Neural cell (in vitro differentiated cells): Measurements from ENCODE around the gene PLXNC1. TPM values are rescaled to one million over a fixed set of nuclear protein-coding genes. Genes with fewer than 3 reads are reported as not detected.

Source experiments
- H2AFZ ChIP-seq: fragments of 200-600, 300-800 bp; sonication (generic), shearing (Covaris generic); 2 replicates; pipeline ENCODE4 v1.6.0; 2014; ENCODE audit warnings: low read depth, mild to moderate bottlenecking, antibody characterized with exemption, low read length, moderate library complexity
- H3F3A ChIP-seq: fragments of 200-600 bp; shearing (Covaris generic); 2 replicates; pipeline ENCODE4 v1.6.1; 2016; ENCODE audit warnings: mild to moderate bottlenecking, moderate library complexity, mixed read lengths, antibody characterized with exemption, low read length; ENCODE audit not compliant: insufficient read depth, poor library complexity, severe bottlenecking
- H3K27ac ChIP-seq: fragments of 200-600, 300-800 bp; sonication (generic), shearing (Covaris generic); 2 replicates; pipeline ENCODE4 v1.5.1; 2014; ENCODE audit warnings: mild to moderate bottlenecking, low read length, moderate library complexity
- H3K27me3 ChIP-seq: fragments of 300-800, 200-600 bp; sonication (generic), shearing (Covaris generic); 2 replicates; pipeline ENCODE4 v1.6.0; 2014; ENCODE audit warnings: mild to moderate bottlenecking, low read depth, low read length, moderate library complexity; ENCODE audit not compliant: insufficient read depth
- H3K36me3 ChIP-seq: fragments of 300-800, 200-600 bp; sonication (generic), shearing (Covaris generic); 2 replicates; pipeline ENCODE4 v1.5.1; 2014; ENCODE audit warnings: mild to moderate bottlenecking, antibody characterized with exemption, low read length, moderate library complexity; ENCODE audit not compliant: insufficient read depth
- H3K4me2 ChIP-seq: fragments of 300-800, 200-600 bp; sonication (generic), shearing (Covaris generic); 2 replicates; pipeline ENCODE4 v1.6.0; 2014; ENCODE audit warnings: mild to moderate bottlenecking, low read length
- H3K4me3 ChIP-seq: fragments of 300-800, 200-600 bp; sonication (generic), shearing (Covaris generic); 2 replicates; pipeline ENCODE4 v1.5.1; 2014; ENCODE audit warnings: mild to moderate bottlenecking, low read length, moderate library complexity
- H3K79me2 ChIP-seq: fragments of 200-600 bp; shearing (Covaris generic); replicated peaks from 2 replicates; pipeline ENCODE4 v1.6.0; 2014; ENCODE audit warnings: mild to moderate bottlenecking, low read length, moderate library complexity; ENCODE audit not compliant: insufficient read depth
- H3K9ac ChIP-seq: fragments of 300-800, 200-600 bp; sonication (generic), shearing (Covaris generic); 2 replicates; pipeline ENCODE4 v1.6.1; 2016; ENCODE audit warnings: mild to moderate bottlenecking, low read length, mixed read lengths
- H3K9me2 ChIP-seq: fragments of 200-600 bp; shearing (Covaris generic); 2 replicates; pipeline ENCODE4 v1.6.1; 2016; ENCODE audit warnings: mild to moderate bottlenecking, low read length, mixed read lengths; ENCODE audit not compliant: insufficient read depth
- H3K9me3 ChIP-seq: fragments of 200-600, 300-800 bp; sonication (generic), shearing (Covaris generic); 2 replicates; pipeline ENCODE4 v1.6.1; 2016; ENCODE audit warnings: mild to moderate bottlenecking, mixed run types, low read length, moderate library complexity, mixed read lengths
- H4K20me1 ChIP-seq: fragments of 200-600 bp; shearing (Covaris generic); 2 replicates; pipeline ENCODE4 v1.6.1; 2016; ENCODE audit warnings: mild to moderate bottlenecking, mixed run types; ENCODE audit not compliant: insufficient read depth
- EP300 ChIP-seq: fragments of 450-650 bp; conservative IDR thresholded peaks from 2 replicates; pipeline ENCODE4 v1.6.1; 2014; ENCODE audit warnings: antibody characterized with exemption, mild to moderate bottlenecking, moderate library complexity; ENCODE audit not compliant: poor library complexity, severe bottlenecking
- EZH2 ChIP-seq: fragments of 200-600, 300-800 bp; shearing (Covaris generic), sonication (generic); IDR thresholded peaks from 2 replicates; pipeline ENCODE4 v1.6.1; 2014; ENCODE audit warnings: antibody characterized with exemption, low read length, borderline replicate concordance, mild to moderate bottlenecking; ENCODE audit not compliant: insufficient read depth, poor library complexity, severe bottlenecking
- MXI1 ChIP-seq: fragments of 450-650 bp; conservative IDR thresholded peaks from 2 replicates; pipeline ENCODE4 v1.6.1; 2014; ENCODE audit warnings: antibody characterized with exemption, mild to moderate bottlenecking; ENCODE audit not compliant: poor library complexity, severe bottlenecking
- POLR2AphosphoS5 ChIP-seq: IDR thresholded peaks from 2 replicates; pipeline ENCODE4 v1.6.1; 2012
- RAD21 ChIP-seq: fragments of 450-650 bp; conservative IDR thresholded peaks from 2 replicates; pipeline ENCODE4 v1.6.1; 2014; ENCODE audit warnings: antibody characterized with exemption, mild to moderate bottlenecking, moderate library complexity
- SMC3 ChIP-seq: fragments of 450-650 bp; conservative IDR thresholded peaks from 2 replicates; pipeline ENCODE4 v1.6.1; 2014; ENCODE audit warnings: antibody characterized with exemption, mild to moderate bottlenecking, moderate library complexity; ENCODE audit not compliant: poor library complexity
- TAF1 ChIP-seq: IDR thresholded peaks from 2 replicates; pipeline ENCODE4 v1.6.1; 2012; ENCODE audit warnings: low read depth
- polyA plus RNA-seq: library from polyadenylated mRNA; depleted of rRNA; stranded (reverse); fragments of >200 nt; gene quantifications from 2 replicates; pipeline ENCODE4 v1.2.3, GENCODE V29; 2014
- TF ChIP-seq, protein P1 (sequence below): IDR thresholded peaks from 2 replicates; pipeline ENCODE4 v1.6.1; 2012; ENCODE audit warnings: borderline replicate concordance
- TF ChIP-seq, protein P2 (sequence below): fragments of 450-650 bp; IDR thresholded peaks from 2 replicates; pipeline ENCODE4 v1.5.1; 2014; ENCODE audit warnings: antibody characterized with exemption, mild to moderate bottlenecking, moderate library complexity; ENCODE audit not compliant: poor library complexity, severe bottlenecking

Gene PLXNC1
- polyA plus RNA-seq, 1 donor from 2014 or later, result 76.3 TPM

DNA sequence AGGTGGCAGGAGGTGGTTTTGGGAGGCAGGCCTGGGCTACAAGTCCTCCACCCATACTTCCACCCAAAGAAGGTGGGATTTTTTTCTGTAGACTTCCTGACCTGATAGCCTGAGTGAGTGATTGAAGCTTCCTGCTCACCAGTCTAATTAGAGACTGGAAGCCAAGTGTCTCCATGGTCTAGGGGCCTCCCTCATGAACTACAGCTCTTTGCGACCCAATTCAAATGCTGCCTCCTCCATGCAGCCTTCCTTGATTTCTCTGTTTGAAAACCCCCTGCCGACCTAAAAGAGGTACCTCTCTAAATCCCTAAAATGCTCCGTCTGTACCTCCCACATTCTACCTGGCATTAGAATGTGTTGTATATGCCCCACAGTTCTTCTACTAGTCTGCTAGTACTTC lies 124.9 kb downstream of the PLXNC1 start:
- Histone ChIP-seq H3K79me2 (no peaks in the 10 kb centered on the region), H3K27ac (no peak overlapping the region), H3F3A (no peaks in the 10 kb centered on the region), H4K20me1 (no peaks in the 10 kb centered on the region), H3K4me2 (no peak overlapping the region), H3K36me3 (peaks cover 4% of the 10 kb centered on the region), H3K27me3 (no peaks in the 10 kb centered on the region), H3K9ac (no peak overlapping the region), H3K4me3 (no peak overlapping the region), H3K9me2 (no peaks in the 10 kb centered on the region), H2AFZ (no peak overlapping the region), H3K9me3 (no peaks in the 10 kb centered on the region)
- TF ChIP-seq EP300 (no peak), SMC3 (no peak)

- TF ChIP-seq EP300 (no peak), POLR2AphosphoS5 (no peak), EZH2 (no peak), RAD21 (no peak), SMC3 (no peak), MXI1 (no peak), TAF1 (no peak)
- TF ChIP-seq, protein P1, sequence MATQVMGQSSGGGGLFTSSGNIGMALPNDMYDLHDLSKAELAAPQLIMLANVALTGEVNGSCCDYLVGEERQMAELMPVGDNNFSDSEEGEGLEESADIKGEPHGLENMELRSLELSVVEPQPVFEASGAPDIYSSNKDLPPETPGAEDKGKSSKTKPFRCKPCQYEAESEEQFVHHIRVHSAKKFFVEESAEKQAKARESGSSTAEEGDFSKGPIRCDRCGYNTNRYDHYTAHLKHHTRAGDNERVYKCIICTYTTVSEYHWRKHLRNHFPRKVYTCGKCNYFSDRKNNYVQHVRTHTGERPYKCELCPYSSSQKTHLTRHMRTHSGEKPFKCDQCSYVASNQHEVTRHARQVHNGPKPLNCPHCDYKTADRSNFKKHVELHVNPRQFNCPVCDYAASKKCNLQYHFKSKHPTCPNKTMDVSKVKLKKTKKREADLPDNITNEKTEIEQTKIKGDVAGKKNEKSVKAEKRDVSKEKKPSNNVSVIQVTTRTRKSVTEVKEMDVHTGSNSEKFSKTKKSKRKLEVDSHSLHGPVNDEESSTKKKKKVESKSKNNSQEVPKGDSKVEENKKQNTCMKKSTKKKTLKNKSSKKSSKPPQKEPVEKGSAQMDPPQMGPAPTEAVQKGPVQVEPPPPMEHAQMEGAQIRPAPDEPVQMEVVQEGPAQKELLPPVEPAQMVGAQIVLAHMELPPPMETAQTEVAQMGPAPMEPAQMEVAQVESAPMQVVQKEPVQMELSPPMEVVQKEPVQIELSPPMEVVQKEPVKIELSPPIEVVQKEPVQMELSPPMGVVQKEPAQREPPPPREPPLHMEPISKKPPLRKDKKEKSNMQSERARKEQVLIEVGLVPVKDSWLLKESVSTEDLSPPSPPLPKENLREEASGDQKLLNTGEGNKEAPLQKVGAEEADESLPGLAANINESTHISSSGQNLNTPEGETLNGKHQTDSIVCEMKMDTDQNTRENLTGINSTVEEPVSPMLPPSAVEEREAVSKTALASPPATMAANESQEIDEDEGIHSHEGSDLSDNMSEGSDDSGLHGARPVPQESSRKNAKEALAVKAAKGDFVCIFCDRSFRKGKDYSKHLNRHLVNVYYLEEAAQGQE, result no peak
- TF ChIP-seq, protein P2, sequence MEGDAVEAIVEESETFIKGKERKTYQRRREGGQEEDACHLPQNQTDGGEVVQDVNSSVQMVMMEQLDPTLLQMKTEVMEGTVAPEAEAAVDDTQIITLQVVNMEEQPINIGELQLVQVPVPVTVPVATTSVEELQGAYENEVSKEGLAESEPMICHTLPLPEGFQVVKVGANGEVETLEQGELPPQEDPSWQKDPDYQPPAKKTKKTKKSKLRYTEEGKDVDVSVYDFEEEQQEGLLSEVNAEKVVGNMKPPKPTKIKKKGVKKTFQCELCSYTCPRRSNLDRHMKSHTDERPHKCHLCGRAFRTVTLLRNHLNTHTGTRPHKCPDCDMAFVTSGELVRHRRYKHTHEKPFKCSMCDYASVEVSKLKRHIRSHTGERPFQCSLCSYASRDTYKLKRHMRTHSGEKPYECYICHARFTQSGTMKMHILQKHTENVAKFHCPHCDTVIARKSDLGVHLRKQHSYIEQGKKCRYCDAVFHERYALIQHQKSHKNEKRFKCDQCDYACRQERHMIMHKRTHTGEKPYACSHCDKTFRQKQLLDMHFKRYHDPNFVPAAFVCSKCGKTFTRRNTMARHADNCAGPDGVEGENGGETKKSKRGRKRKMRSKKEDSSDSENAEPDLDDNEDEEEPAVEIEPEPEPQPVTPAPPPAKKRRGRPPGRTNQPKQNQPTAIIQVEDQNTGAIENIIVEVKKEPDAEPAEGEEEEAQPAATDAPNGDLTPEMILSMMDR, result no peak
- no peak overlapping the region for H3K9ac ChIP-seq
- H3K4me2 ChIP-seq, result no peak overlapping the region
- no peak overlapping the region for H2AFZ ChIP-seq
- H3K36me3 ChIP-seq, result peaks cover 4% of the 10 kb centered on the region
- no peaks in the 10 kb centered on the region for H3K9me3 ChIP-seq
- H3K79me2 ChIP-seq, result no peaks in the 10 kb centered on the region
- no peaks in the 10 kb centered on the region for H3K27me3 ChIP-seq
- no peaks in the 10 kb centered on the region for H3K9me2 ChIP-seq
- H3K27ac ChIP-seq, result no peak overlapping the region
- no peaks in the 10 kb centered on the region for H4K20me1 ChIP-seq
- H3F3A ChIP-seq, result no peaks in the 10 kb centered on the region
- no peak overlapping the region for H3K4me3 ChIP-seq
Measured at GRCh38 chr12:94276725-94277124, 128.3 kb downstream of the PLXNC1 start.

GRCh38 chr12:94277426-94278000 lies 129.1 kb downstream of the PLXNC1 start:
- no peaks in the 10 kb centered on the region for H3F3A ChIP-seq
- no peaks in the 10 kb centered on the region for H3K9me2 ChIP-seq
- no peaks in the 10 kb centered on the region for H3K79me2 ChIP-seq
- no peak overlapping the region for H2AFZ ChIP-seq
- no peaks in the 10 kb centered on the region for H3K27me3 ChIP-seq
- H3K27ac ChIP-seq, result no peak overlapping the region
- TF ChIP-seq, protein P2, result no peak
- TF ChIP-seq POLR2AphosphoS5, result no peak
- no peak for TF ChIP-seq MXI1
- TF ChIP-seq, protein P1, result no peak
- TF ChIP-seq TAF1, result no peak
- TF ChIP-seq EZH2, result no peak
- no peak for TF ChIP-seq EP300
- TF ChIP-seq RAD21, result no peak
- no peak for TF ChIP-seq SMC3
- H3K36me3 ChIP-seq, result peaks cover 2% of the 10 kb centered on the region
- H4K20me1 ChIP-seq, result no peaks in the 10 kb centered on the region
- no peak overlapping the region for H3K4me3 ChIP-seq
- no peak overlapping the region for H3K4me2 ChIP-seq
- H3K9me3 ChIP-seq, result no peaks in the 10 kb centered on the region
- H3K9ac ChIP-seq, result no peak overlapping the region
